GM21367 (cell line): Measurements from ENCODE around the gene MUC15.

Experiments
- ATAC-seq: cut with Tn5 transposase; IDR thresholded peaks from one replicate; pipeline ENCODE4 v1.9.1; 2021; ENCODE audit not compliant: unreplicated experiment

MUC15 gene

DNA sequence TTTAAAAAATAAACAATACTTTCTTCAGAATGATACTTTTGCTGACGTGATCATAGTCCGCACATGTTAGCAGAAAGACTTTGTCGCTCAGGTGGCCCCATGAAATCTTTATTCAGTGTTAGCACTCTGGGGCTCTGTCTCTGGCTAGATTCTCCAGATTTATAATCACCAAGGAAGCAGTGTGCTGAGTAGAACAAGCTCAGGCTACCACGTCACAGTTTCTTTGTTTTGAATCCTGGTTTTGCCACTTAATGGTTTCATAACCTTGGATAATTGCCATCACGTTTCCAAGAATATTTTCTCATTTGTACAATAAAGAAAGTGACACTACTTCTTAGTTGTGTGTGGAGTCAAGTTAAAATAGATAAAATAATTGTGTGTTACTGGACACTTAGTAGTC, 3.9 kb upstream of the MUC15 start:
- no peak for ATAC-seq

DNA sequence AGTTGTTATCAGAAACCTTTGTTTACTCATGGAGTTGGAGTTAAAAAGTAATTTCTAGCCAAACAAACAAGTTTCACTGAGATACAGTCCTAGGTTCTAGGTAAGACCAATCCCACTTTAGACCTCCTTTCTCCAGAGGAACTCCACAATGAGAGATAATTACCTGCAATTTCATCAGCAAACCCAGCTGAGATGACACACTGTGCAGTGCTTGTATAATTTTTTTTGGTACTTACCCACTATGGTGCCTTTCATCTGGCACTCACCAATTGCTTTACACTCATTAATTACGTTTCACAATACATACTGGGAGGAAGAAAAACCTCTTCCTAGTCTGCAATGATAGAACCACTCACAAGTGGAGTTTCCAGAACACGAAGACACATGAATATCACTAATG, 1.8 kb upstream of the MUC15 start:
- ATAC-seq = no peak

DNA sequence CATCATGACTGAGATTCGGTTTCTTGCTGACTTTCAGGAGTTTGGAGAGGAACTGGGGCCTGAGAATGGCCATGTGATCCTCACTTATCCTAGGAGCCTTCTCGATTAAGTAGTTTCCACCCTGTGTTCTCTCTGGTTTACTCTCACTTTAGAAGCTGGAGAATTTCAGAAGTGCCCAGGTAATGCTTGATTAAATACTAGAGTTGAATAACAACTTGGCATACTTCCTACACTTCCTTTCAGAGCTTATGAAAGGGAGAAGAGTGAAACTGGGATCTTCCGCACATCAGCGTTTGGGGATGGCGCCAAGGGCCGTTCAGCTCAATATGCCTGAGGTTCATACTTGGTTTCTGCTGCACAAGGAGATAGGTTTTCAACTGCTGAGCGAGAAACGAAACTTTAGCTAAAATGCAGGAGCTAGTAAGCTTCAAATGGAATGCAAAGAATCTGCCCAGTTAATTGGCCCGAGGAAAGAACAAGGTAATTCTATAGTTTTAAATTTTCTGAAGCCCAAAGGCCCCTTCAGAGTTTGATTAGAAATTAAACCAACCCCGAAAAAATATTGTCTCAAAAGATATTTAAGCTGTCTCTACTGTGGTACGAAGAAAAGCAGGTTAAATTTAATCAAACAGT, 823 bp upstream of the MUC15 start:
- ATAC-seq = no peak

DNA sequence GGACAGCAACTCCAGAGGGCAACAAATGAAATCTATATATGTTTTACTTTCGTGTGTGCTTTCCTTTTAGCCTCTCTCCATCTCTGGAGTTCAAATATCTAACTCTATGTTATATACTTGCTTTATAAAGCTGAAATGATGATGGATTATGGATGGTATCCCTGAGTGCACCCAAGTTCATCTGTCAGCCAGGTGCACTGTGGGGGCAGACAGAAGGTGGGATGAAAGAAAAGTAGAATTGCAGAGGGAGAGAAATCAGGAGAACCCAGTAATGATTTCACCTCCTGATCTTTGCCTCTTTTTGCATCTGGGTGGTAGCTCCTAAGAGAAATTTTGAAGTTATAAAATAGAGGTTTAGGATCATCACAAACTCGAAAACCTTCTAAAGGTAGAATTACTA, 2.4 kb downstream of the MUC15 start:
- ATAC-seq = no peak

DNA sequence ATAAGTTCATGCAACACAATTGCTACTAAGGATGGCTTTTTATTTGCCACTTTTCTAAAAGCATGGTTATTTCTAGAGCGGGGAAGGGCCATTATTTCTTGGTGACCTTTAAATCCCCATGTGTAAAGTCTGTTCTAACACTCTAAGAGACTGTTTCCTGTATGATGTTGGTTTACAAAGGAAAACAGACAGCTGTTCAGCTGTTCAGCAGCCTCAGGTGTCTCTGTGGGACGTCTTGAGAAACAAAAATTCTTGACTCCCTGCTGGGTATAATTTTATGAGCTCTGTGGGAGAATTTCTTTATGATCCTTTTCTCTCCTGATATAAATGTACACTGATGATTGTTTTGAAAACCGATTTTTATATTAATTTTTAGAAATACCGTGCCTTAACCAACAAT, 13.9 kb downstream of the MUC15 start:
- no peak for ATAC-seq

DNA sequence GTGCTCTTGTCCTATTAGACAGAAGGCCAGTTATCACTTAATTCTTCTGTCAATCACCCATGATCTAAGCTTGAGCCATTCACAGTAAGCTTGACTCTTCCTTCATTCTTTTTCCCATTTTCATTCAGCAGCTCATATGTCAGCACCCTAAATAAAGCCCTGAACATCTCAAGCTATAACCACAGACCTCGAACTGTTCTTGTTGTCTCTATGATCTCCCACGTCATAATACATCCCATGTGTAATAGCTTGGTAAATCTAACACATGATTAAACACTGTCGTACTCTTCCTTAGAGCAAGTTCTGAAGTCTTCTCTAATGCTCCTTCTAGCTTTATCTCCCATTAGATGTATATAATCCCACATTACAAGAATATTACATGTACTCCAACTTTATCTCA, 14.4 kb downstream of the MUC15 start:
- ATAC-seq = no peak

DNA sequence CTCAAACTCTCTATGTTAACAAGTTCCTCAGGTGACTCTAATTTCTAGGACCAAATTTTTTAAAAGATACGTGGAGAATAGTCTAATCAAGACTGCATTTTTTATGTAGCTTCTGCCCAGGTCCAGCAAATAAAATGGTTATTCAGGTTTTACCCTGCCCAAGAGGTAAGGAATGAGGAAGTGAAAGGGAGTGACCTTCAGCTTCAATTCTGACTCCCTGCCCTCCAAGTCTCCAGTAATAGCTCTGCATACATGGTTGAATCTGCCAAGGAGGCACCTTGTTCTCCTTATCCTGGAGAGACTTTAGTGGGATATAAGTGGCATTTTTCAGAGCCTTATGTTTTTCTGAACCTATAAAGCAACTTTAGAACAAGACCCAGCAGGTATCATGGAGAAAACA, 15.5 kb downstream of the MUC15 start:
- ATAC-seq = no peak

DNA sequence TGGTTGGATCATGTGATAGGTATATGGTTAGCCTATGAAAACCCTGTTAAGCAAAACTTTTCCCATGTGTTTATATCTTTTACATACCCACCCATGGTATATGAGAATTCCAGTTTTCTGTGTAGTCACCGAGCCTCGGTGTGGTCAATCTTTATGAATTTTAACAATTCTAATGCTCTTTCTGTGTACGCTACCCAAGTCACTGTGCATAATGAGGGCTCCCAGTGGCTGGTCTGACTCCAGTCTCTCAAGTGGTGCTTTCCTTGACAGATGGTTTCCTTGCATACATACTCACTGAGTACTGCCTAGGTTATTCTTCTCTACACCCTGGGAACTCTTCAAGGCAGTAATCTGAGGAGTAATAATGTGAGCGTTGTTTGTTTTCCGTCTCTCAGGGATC, 17.6 kb downstream of the MUC15 start:
- no peak for ATAC-seq

DNA sequence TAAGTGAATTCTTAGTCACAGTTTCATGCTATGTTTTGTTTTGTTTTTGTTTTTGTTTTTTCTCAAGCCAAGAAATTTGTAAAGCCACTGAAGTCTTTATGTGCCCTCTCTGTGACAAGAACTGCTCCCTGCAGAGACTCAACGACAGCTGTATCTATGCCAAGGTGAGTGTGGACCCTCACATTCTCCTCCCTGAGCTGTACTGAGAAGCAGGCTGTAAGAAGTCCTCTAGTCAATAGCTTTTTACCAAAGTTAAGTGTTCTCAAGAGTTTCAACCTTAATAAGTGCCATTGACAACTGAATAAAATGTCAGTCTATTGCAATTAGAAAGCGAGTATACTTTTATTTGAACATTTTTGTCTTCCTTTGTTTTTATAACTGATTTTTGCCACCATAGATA, 18.9 kb downstream of the MUC15 start:
- ATAC-seq = no peak

DNA sequence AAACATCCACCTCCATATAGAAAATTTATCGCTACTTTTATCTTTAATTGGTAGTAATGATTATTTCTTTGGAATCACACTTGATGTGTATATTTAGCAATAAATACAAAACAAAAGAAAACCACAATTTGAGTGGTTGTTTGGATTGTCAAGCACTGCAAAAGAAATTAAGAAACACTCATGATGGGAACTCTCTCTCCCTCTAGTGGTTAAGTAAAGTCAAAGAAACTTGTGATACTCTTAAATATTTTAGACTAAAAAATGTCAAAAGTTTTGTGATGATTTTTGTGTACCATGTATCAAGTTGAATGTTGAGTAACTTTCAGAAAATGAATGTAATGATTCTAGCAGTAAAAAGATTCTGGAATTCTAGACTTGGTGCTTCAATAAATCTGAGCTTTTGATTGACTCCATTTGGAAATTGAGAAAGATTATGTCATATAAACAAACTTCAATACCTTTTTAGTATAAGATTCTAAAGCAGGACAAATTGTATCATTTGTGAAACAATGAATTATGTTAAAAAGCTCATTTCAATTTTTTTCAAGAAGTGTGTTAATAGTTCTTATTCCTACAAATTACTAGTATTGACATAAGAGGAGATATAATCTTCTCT, 20.8 kb downstream of the MUC15 start:
- ATAC-seq = no peak

DNA sequence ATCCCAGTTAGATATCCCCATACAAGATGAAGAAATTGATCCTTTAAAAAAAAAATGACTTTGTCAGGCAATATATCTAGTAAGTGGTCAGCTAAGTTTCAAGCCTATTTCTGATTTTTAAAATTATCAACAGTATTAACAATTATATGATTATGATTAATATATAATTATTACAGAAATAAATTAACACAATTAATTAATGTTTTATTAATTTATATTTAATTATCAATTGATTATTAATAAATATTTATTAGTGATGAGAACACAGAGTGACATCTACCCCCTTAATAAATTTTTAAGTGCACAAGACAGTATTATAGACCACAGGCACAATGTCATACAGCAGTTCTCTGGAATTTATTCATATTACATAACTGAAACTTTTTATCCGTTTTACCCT, 22.0 kb downstream of the MUC15 start:
- no peak for ATAC-seq

DNA sequence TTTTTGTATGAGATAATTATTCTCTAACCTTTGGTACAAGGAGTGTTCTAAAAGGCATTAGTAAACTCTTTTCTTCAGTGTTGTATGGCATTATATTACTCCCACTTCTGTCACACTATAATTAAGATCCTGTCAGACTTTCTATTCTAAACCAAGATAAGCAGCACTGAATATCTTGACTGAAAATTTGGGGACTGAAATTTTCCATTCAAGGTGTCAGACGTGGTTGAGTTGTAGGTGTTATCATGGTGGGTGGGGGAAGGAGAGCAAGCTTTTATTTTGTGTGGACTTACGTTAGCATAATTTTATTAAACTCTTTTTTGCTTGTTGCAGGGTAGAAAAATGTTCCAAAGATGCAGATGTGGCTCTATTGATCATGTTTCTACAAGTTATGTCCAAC, 22.9 kb downstream of the MUC15 start:
- no peak for ATAC-seq

DNA sequence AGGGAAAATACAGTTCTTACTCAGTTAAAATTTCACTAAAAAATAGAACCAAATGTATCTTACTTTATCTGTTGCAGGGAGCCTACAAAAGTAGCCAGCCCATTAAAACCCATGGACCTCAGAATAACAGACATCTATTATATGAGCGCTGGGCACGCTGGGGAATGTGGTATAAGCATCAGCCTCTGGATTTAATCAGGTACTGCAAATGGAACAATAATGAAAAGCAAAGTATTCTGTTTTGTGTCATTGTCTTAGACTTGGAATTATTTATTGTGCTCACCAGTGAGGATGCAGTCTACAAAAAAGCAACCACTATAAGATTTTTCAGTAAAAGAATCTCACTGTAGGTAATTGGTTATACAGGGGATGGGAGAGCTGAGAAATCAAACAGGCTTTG, 30.2 kb downstream of the MUC15 start:
- no peak for ATAC-seq

DNA sequence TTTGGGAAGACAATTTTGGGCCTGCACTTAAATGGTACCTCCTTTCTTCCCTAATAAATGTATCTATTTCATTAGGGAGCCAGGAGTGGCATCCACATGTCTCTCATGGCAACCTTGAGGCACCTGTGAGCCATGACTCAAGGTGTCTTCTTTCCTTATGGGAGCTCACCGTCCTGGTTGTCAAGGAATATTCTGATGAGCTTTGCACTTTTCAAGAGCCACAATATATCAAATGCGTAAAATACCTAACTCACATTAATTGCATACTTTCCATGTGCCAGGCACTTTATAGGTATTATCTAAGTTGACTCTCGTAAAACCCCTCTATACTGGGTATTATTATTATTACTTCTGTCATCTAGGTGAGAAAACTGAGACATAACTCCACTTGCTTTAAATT, 32.5 kb downstream of the MUC15 start:
- ATAC-seq = no peak

DNA sequence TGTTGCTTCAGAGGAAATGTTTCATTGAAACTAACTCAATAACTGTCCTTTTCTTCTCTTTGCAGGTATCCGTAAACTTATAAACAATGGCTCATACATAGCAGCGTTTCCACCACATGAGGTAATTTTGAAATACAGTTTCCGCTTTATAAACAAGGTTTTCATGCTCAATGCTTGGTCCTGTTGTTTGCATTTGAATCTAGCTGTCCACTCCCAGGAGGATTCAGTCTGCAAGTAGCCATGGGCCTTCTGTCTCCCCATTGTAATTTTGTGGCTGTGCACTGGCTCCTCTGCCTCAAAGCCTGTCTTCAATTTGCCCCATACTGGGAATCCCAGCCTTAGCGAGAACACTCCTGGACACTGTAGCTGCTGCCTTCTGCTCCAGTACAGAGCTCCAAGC, 34.7 kb downstream of the MUC15 start:
- ATAC-seq = no peak

DNA sequence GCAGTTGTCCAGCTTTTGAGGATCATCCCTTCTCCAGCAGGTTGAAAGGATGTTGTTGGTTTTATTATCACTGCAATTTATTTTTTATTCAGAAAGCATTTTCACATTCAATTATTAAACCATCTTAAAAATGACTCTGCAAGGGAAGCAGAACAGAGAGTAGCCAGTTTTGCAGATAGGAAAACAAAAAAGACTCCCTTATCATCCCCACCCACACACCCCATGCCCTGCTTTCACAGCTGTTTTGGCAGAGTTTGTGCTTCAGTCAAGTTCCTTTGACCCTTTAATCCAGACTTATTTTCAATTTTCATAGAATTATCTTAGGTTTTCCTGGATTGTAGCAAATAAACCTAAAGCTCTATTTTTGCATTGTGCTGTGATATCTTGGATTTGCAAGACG, 44.4 kb downstream of the MUC15 start:
- ATAC-seq = no peak

DNA sequence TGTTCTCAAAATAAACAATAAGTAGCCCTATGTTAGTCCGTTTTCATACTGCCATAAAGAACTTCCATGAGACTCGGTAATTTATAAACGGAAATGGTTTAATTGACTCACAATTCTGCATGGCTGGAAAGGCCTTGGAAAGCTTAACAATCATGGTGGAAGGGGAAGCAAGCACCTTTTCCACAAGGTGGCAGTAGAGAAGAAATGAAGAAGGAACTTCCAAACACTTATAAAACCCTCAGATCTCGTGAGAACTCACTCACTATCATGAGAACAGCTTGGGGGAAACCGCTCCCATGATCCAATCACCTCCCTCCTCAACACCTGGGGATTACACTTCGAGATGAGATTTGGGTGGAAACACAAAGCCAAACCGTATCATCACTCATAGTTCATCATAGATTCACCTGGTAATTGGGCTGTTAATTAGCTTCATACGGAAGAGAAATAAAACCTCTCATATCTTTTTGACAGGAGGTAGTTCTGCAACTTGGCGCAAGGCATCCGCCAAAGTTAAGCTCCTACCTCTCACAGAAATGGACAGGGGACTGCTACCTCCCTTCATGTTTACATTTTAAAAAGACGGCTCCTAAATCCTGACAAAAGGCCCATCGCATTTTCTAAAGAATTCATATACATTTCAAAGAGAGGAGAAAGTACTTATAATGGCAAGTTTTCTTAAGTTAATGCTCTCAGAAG, 49.0 kb downstream of the MUC15 start:
- ATAC-seq = no peak

DNA sequence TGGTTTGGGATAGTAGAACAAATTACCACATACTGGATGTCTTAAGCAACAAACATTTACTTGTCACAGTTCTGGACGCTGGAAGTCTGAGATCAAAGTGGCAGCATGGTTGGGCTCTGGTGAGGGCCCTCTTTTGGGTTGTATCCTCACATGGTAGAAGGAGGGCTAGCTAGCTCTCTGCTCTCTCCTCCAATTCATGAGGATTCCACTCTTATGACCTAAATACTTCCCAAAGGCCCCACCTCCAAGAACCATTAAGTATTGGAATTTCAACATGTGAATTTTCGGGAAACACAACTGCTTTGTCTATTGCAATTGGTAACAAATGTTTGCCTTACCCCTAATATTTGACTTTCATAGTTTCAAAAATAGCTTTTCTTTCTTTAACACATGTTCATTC, 52.6 kb downstream of the MUC15 start:
- no peak for ATAC-seq

DNA sequence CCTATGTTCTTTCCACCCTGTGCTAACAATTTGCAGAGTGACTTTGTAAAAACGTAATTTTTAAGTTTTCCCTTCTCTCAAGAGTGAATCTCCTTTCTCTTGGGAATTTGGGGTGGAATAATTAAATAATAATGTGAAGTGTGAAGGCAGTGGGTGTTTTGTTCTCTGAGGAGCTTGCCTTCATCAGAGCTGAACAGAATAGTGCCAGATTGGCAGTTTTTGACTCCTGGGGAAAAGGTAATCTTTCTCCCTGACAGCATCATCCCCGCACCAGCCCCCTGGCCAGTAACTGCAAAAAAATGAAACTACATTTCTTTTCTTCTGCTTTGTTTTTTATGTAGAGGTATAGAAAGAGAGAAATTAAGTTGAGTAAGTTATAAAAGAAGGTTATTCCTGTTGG, 59.9 kb downstream of the MUC15 start:
- ATAC-seq = no peak

DNA sequence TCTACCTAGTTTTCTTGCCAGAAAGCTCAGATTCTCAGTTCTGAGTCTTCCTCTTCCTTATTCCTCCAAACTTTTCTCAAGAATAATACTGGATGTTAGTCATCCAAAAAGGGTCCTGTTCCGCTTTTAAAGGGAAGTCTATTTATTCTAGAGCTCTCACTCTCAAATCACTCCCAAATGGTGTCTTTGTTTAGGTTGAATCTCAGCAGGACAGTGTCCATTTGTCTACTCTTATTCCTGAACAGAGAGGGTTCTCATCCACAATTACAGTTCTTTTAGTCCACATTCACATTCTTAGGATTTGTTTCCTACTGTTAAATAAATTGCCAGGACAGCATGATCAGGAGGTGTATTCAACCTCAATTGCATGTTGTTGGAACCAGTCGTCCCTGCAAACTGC, 61.3 kb downstream of the MUC15 start:
- ATAC-seq = no peak

DNA sequence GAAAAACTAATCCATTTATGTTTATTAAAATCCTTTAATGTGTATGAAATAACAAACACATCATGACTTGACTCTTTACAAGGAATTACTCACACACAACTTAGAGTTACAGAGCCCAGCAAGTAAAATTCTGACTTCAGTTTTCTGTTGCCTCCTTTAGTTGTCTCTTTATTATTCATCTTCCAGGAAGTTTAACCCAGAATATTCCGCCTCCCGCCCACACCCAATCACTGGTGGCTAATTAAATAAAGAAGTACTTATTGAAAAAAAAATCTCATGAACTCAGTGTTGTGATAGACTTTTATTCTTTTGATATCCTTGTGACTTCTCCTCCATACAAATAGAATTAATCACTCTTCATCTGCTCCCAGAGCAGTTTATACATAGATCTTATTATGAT, 61.9 kb downstream of the MUC15 start:
- ATAC-seq = no peak
